ENCODE data around the gene MKKS. TPM values are rescaled to one million over a fixed set of nuclear protein-coding genes. Genes with fewer than 3 reads are reported as not detected.
A peak's percentile ranks its signal among the peaks of the same experiment; 100 is the strongest.

The MKKS gene
- total and polyA plus RNA-seq, 9 of the 15 experiments (the other 6 are each of a cell fraction or from before 2014, with no cell fraction given): 6.8 to 26.8 (median 12.0) TPM

DNA sequence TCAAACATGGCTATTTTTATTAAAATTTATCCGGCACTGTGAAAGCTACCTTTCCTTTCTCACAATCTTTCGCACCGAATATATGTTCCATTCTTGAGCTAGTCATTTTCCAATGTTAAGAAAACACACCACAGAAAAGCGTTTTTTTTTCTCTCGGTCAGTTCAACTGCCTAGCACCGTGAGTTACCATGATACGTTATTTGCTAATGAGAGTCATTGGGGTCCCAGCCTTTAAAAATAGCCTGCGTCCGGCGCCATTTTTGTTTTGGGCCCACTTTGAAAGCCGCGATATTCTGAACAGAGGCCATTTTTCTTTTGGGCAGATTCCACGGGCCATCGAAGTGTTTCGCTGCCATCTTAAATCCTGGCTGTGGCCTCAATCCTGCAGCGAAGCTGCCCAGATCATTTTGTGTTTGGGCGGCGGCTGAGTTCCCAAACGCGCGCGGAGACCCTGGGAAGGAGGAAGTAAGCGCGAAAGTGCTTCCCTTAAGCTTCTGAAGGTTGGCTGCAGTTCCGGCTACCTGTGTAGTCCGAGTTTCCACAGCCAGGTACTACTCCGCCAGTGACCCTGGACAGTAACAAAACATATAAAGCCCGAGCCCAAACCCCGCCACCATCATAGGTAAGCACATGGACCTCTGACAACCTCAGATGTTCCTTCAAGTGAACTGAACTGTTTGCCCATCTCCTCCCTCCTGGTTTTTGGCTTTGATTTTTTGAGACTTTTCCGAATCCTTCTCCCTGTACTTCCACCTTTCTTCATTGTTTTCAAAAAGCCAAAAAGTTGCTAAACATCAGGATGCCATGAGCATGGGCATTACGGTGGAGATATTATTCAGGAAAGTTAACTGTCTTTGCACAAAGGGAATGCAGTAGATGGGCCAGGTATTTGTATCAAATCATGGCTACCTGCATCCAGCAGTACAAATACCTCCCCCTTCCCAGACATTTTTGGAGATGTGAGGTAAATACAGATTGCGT lies 1.1 kb upstream of the MKKS start, which contains the start of gene SLX4IP (continued):
- TF ChIP-seq, protein P1, sequence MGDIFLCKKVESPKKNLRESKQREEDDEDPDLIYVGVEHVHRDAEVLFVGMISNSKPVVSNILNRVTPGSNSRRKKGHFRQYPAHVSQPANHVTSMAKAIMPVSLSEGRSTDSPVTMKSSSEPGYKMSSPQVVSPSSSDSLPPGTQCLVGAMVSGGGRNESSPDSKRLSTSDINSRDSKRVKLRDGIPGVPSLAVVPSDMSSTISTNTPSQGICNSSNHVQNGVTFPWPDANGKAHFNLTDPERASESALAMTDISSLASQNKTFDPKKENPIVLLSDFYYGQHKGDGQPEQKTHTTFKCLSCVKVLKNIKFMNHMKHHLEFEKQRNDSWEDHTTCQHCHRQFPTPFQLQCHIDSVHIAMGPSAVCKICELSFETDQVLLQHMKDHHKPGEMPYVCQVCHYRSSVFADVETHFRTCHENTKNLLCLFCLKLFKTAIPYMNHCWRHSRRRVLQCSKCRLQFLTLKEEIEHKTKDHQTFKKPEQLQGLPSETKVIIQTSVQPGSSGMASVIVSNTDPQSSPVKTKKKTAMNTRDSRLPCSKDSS (IDR thresholded peaks at IDR 0.05; ENCODE audit: low read depth, partially characterized antibody): no peak
- no peak for TF ChIP-seq TAL1 (IDR thresholded peaks at IDR 0.05)
- TF ChIP-seq NELFE (IDR thresholded peaks at IDR 0.05; ENCODE audit: insufficient read depth, insufficient read length): no peak
- peak; percentile 6; the same call in 1 of the 2 replicates for TF ChIP-seq MAFK (IDR thresholded peaks at IDR 0.05; ENCODE audit: low read length)
- TF ChIP-seq NUFIP1 (IDR thresholded peaks at IDR 0.05; ENCODE audit: partially characterized antibody): no peak
- no peak for TF ChIP-seq RBM17 (IDR thresholded peaks at IDR 0.05; ENCODE audit: borderline replicate concordance, low read depth, low read length)
- no peak for TF ChIP-seq ZBED1 (IDR thresholded peaks at IDR 0.05)
- TF ChIP-seq, protein P2, sequence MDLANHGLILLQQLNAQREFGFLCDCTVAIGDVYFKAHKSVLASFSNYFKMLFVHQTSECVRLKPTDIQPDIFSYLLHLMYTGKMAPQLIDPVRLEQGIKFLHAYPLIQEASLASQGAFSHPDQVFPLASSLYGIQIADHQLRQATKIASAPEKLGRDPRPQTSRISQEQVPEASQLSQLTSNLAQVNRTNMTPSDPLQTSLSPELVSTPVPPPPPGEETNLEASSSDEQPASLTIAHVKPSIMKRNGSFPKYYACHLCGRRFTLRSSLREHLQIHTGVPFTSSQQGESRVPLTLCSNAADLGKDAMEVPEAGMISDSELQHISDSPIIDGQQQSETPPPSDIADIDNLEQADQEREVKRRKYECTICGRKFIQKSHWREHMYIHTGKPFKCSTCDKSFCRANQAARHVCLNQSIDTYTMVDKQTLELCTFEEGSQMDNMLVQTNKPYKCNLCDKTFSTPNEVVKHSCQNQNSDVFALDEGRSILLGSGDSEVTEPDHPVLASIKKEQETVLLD (IDR thresholded peaks at IDR 0.05): no peak
- TF ChIP-seq DMBX1 (CRISPR knock-in tag; IDR thresholded peaks at IDR 0.05; ENCODE audit: borderline replicate concordance): peak; percentile 96
- TF ChIP-seq ZNF133 (CRISPR knock-in tag; IDR thresholded peaks at IDR 0.05): no peak
- no peak for TF ChIP-seq ZNF354B (CRISPR knock-in tag; IDR thresholded peaks at IDR 0.05)
- TF ChIP-seq, protein P3, sequence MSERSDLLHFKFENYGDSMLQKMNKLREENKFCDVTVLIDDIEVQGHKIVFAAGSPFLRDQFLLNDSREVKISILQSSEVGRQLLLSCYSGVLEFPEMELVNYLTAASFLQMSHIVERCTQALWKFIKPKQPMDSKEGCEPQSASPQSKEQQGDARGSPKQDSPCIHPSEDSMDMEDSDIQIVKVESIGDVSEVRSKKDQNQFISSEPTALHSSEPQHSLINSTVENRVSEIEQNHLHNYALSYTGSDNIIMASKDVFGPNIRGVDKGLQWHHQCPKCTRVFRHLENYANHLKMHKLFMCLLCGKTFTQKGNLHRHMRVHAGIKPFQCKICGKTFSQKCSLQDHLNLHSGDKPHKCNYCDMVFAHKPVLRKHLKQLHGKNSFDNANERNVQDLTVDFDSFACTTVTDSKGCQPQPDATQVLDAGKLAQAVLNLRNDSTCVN (CRISPR knock-in tag; IDR thresholded peaks at IDR 0.05): no peak
- TF ChIP-seq ZNF263 (CRISPR knock-in tag; IDR thresholded peaks at IDR 0.05; ENCODE audit: borderline replicate concordance): no peak
- no peak for TF ChIP-seq MECOM (CRISPR knock-in tag; IDR thresholded peaks at IDR 0.05)
- TF ChIP-seq PURB (CRISPR knock-in tag; IDR thresholded peaks at IDR 0.05; ENCODE audit: low read depth): no peak
- TF ChIP-seq MTA3 (IDR thresholded peaks at IDR 0.05; ENCODE audit: borderline replicate concordance): no peak
- no peak for TF ChIP-seq HSF4 (CRISPR knock-in tag; IDR thresholded peaks at IDR 0.05; ENCODE audit: borderline replicate concordance)
- peak; percentile 34; the same call in 1 of the 2 replicates for TF ChIP-seq ETV1 (tag; conservative IDR thresholded peaks at IDR 0.05; ENCODE audit: low read depth)
- TF ChIP-seq ZNF76 (CRISPR knock-in tag; IDR thresholded peaks at IDR 0.05; ENCODE audit: borderline replicate concordance): no peak; the same call in 1 of the 2 replicates
- no peak for TF ChIP-seq SPI1 (IDR thresholded peaks at IDR 0.05; ENCODE audit: borderline replicate concordance, low read depth, low read length)
- TF ChIP-seq, protein P4, sequence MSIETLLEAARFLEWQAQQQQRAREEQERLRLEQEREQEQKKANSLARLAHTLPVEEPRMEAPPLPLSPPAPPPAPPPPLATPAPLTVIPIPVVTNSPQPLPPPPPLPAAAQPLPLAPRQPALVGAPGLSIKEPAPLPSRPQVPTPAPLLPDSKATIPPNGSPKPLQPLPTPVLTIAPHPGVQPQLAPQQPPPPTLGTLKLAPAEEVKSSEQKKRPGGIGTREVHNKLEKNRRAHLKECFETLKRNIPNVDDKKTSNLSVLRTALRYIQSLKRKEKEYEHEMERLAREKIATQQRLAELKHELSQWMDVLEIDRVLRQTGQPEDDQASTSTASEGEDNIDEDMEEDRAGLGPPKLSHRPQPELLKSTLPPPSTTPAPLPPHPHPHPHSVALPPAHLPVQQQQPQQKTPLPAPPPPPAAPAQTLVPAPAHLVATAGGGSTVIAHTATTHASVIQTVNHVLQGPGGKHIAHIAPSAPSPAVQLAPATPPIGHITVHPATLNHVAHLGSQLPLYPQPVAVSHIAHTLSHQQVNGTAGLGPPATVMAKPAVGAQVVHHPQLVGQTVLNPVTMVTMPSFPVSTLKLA (conservative IDR thresholded peaks at IDR 0.05): peak in 1 of 2 experiments; percentile 62; a peak in 3 of 4 replicates
- TF ChIP-seq FOXA1 (IDR thresholded peaks at IDR 0.05; ENCODE audit: borderline replicate concordance): no peak
- TF ChIP-seq SRSF9 (IDR thresholded peaks at IDR 0.05; ENCODE audit: borderline replicate concordance, low read depth, low read length): no peak
